Measurements from ENCODE around the gene PHF21B. TPM values are rescaled to one million over a fixed set of nuclear protein-coding genes. Genes with fewer than 3 reads are reported as not detected.

PHF21B gene
- total and polyA plus RNA-seq, 12 donors, result 0.30 to 4.4 (median 1.8) TPM

DNA sequence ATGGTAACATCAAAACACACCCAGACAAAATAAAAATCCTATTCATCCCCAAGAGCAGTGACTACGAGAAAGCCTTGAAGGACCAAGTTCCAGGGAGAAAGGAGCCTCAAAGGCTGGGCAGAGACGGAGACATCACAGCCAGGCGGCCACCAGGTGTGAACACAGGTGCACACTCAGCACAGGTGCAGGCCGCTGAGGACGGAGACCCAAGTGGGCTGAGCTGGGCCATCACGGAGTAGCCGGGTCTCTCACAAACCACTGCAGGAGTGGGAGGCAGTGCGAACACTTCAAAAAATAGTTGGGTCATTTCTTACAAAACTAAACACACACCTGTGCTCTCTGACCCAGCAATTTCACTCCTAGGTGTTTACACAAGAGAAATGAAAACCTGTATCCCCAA, 72.6 kb downstream of the PHF21B start:
- 85 to 93% (median 90%) methylated on average over 8 of the region's 8 CpGs for WGBS, 4 donors
- intact Hi-C loops (cut with DNase I), result no loop called here

GRCh38 chr22:44936201-44936600, 73.6 kb downstream of the PHF21B start:
- DNase-seq, result no peak
- H3K9me3 ChIP-seq (replicated peaks in 1 of 3), result no peaks in the 10 kb centered on the region
- H3K27ac ChIP-seq, result no peak overlapping the region
- 90 to 93% (median 92%) methylated on average over 15 to 16 of the region's 16 CpGs for WGBS, 4 donors
- TF ChIP-seq, protein P1, sequence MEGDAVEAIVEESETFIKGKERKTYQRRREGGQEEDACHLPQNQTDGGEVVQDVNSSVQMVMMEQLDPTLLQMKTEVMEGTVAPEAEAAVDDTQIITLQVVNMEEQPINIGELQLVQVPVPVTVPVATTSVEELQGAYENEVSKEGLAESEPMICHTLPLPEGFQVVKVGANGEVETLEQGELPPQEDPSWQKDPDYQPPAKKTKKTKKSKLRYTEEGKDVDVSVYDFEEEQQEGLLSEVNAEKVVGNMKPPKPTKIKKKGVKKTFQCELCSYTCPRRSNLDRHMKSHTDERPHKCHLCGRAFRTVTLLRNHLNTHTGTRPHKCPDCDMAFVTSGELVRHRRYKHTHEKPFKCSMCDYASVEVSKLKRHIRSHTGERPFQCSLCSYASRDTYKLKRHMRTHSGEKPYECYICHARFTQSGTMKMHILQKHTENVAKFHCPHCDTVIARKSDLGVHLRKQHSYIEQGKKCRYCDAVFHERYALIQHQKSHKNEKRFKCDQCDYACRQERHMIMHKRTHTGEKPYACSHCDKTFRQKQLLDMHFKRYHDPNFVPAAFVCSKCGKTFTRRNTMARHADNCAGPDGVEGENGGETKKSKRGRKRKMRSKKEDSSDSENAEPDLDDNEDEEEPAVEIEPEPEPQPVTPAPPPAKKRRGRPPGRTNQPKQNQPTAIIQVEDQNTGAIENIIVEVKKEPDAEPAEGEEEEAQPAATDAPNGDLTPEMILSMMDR (IDR thresholded peaks at IDR 0.05), result no peak
- TF ChIP-seq POLR2A (IDR thresholded peaks at IDR 0.05), result no peak
- H3K4me1 ChIP-seq (replicated peaks in 1 of 2), result peaks cover 0 to under 1% of the 10 kb centered on the region in 2 donors
- intact Hi-C loops (cut with DNase I), result no loop called here
- H3K36me3 ChIP-seq (replicated peaks in 1 of 2), result no peaks in the 10 kb centered on the region
- no peak overlapping the region for H3K4me3 ChIP-seq
- H3K27me3 ChIP-seq, result no peaks in the 10 kb centered on the region

More for the DNA sequence above, 72.6 kb downstream of the PHF21B start:
- DNase-seq, result no peak
- no peak overlapping the region for H3K27ac ChIP-seq
- no peaks in the 10 kb centered on the region for H3K27me3 ChIP-seq
- no peaks in the 10 kb centered on the region for H3K9me3 ChIP-seq (replicated peaks in 1 of 3)
- H3K36me3 ChIP-seq (replicated peaks in 1 of 2), result no peaks in the 10 kb centered on the region
- no peak for TF ChIP-seq POLR2A (IDR thresholded peaks at IDR 0.05)
- TF ChIP-seq, protein P1 (IDR thresholded peaks at IDR 0.05), result no peak
- no peak overlapping the region for H3K4me3 ChIP-seq
- no peaks in the 10 kb centered on the region for H3K4me1 ChIP-seq (replicated peaks in 1 of 2)

- intact Hi-C loops (cut with DNase I), result no loop called here
- no peaks in the 10 kb centered on the region for H3K27me3 ChIP-seq
- no peak for TF ChIP-seq POLR2A (IDR thresholded peaks at IDR 0.05)
- TF ChIP-seq, protein P1 (IDR thresholded peaks at IDR 0.05), result no peak
- DNase-seq, result no peak
- H3K27ac ChIP-seq, result no peak overlapping the region
- H3K4me3 ChIP-seq, result no peak overlapping the region
- no peaks in the 10 kb centered on the region for H3K36me3 ChIP-seq (replicated peaks in 1 of 2)
- no peaks in the 10 kb centered on the region for H3K9me3 ChIP-seq (replicated peaks in 1 of 3)
- peaks cover 0 to 6% of the 10 kb centered on the region in 2 donors for H3K4me1 ChIP-seq (replicated peaks in 1 of 2)
- 82 to 91% (median 87%) methylated on average over 10 to 11 of the region's 11 CpGs for WGBS, 4 donors
Measured at GRCh38 chr22:44935724-44936123, 74.1 kb downstream of the PHF21B start.

DNA sequence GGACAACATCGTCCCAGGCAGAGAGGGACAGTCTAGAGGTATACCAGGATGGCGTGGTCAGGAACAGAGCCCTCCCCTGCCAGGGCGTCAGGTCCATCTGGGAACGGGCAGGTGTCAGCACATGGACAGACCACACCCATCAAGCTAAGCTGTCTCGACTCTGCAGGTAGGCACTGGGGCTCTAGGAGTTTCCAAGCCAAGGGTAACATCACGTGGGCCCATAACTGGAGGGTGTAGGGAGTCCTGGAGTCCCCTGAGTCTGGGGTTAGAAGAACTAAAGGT, 75.4 kb downstream of the PHF21B start:
- Histone ChIP-seq H3K4me3 (no peak overlapping the region), H3K27ac (no peak overlapping the region), H3K36me3 (replicated peaks in 1 of 2) (no peaks in the 10 kb centered on the region), H3K27me3 (no peaks in the 10 kb centered on the region), H3K4me1 (replicated peaks in 1 of 2) (peaks cover 0 to 6% of the 10 kb centered on the region in 2 donors), H3K9me3 (replicated peaks in 1 of 3) (no peaks in the 10 kb centered on the region)
- intact Hi-C loops (cut with DNase I), result no loop called here
- TF ChIP-seq, protein P1 (IDR thresholded peaks at IDR 0.05), result no peak
- TF ChIP-seq POLR2A (IDR thresholded peaks at IDR 0.05), result no peak
- no peak for DNase-seq
- 74 to 91% (median 84%) methylated on average over 2 to 6 of the region's 6 CpGs for WGBS, 4 donors
